ENCODE data around the gene RAPGEF4.

DNA sequence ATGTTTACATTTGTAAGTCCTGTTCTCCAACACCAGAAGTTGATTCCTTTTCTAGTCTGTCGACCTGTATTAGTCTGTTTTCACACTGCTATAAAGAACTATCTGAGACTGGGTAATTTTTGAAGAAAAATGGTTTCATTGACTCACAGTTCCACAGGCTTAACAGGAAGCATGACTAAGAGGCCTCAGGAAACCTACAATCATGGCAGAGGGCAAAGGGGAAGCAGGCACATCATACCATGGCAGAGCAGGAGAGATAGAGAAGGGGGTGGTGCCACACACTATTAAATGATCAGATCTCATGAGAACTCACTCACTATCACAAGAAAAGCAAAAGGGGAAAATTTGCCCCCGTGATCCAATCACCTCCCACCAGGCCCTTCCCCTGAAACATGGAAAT lies 227.2 kb downstream of the RAPGEF4 start:
- no peak for TF ChIP-seq POLR2A (IDR thresholded peaks at IDR 0.05)
- TF ChIP-seq CTCF (IDR thresholded peaks at IDR 0.05) = no peak

Data from gastroesophageal sphincter (tissue), 3 donors.